Glomerular visceral epithelial cell (primary cell): Measurements from ENCODE around the gene OSMR.
"Not testable (repeated sequence)": the region's sequence is repeated elsewhere in the genome, so short reads cannot be mapped to it uniquely, and the experiment has no call there.

Experiments
- DNase-seq: peaks from one replicate; pipeline ENCODE4 v3.0.0-alpha.2; 2016; ENCODE audit errors: extremely low spot score

The OSMR gene

DNA sequence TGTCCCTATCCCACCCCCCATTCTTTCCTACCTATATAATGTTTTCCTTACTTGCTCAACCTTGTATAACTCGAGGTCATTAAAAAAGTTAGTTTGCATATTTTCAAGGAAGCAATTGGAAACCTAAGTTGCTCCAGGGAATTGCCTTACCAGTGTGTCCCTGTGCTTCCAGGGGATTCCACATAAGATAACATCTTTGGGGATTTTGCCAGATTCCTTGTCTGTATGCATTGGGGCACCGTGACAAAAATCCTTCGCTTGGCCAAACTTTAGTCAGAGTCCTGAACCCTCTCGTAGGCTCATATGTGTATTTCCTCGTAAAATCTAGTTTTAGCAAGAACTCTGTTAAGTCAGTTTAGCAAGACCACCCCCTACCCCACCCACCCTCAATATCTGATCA, 14.7 kb upstream of the OSMR start:
- no peak for DNase-seq

DNA sequence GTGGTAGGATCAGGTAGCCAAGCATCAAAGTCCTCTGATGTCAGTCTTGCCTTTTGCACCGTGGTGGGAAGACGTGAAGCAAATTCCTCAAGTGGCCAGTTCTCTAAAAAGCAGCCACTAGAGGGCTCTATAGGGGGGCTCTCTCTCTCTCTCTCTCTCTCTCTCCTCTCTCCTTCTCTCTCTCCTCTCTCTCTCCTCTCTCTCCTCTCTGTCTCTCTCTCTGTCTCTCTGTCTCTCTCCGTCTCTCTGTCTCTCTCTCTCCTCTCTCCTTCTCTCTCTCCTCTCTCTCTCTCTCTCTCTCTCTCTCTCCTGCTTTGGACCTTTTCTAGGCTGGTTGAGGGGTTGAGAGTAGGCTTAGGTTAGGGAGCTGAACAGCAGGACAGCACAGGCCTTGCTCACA, 13.9 kb upstream of the OSMR start:
- DNase-seq, result peak; percentile 40

DNA sequence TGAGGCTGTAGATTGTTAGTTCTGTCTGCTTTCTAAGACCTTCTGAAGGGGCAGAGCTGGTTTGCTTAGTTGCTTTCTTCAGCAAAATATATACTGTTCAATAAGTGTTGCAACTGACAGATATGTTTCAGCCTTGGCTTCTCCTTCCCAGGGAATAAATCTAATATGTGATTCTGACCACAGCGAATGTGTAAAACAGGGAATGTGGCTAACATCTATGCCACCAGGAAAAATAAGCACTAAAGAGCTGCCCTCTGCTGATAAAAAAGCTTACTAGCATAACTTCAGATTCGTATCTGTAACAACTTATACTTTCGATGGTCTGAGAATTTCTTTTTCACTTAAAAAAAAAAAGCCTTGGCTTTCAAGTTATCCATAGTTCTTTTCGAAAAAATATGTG, 13.0 kb upstream of the OSMR start:
- no peak for DNase-seq

DNA sequence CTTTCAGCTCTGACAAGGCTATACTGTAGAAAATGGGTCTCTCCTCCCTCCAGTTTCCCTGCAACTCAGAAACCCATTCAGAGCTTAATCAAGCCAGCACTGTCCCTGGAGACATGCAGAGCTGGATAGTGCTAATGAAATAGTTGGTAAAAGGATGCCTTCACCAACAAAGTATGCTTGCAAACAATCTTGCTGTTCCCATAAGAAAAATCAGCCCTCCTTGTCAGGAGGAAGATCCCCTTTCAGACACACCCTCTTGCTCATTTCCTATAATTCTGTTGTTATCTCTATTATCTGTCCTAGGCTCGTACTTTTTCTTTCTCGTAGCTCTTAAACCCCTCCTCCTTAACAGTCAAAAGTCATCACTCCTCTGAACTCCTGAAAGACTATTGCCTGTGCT, 9.9 kb upstream of the OSMR start:
- DNase-seq, result no peak

DNA sequence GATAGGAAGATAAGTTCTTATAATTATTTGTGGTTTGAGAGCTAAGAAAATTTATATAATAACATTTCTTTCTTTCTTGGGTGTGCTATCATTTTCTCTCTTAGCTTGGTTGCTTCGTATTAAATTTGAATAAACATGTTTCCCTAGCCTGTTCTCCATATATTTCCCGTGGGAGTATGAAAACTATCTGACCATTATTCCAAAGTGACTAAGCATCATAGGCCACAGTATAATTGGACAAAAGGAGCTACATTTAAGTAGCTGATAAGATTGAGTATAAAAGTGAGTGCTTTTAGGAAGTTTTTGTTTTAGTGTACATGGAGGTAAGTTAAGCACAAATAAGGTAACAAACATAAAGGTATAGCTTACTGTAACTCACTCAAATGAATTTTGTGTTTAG, 8.4 kb upstream of the OSMR start:
- DNase-seq, result no peak

DNA sequence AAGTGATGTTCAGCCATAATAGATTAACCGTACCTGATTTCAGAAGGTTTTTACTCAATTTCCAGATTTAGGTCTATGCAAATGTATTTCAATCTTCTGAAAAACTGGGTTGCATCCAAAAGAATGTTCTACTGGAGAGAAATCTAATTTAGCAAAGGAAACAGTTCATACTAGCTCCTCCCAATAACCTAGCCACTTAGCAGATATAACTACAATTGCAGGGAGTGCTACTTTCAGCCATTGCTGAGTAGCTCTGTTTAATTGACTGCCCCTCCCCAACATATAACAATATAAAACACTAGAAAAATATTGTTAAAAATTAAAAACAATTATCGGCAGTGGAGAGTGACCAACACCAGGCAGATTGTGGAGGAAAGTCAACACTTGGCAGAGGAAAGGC, 7.9 kb upstream of the OSMR start:
- DNase-seq, result no peak

DNA sequence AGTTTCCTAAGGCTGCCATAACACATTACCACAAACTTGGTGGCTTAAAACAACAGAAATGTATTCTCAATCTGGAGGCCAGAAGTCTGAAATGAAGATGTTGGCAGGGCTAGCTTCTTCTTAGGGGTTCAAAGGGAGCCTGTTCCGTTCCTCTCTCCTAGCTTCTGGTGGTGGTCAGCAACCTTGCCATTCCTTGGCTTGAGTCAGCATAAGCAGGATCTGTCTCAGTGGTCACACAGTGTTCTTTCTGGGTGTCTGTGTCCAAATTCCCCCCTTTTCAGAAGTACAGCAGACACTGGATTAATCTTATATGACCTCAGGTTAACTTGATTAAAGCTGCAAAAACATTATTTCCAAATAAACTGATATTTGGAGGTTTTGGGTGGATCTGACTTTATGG, 2.1 kb upstream of the OSMR start:
- DNase-seq, result no peak

DNA sequence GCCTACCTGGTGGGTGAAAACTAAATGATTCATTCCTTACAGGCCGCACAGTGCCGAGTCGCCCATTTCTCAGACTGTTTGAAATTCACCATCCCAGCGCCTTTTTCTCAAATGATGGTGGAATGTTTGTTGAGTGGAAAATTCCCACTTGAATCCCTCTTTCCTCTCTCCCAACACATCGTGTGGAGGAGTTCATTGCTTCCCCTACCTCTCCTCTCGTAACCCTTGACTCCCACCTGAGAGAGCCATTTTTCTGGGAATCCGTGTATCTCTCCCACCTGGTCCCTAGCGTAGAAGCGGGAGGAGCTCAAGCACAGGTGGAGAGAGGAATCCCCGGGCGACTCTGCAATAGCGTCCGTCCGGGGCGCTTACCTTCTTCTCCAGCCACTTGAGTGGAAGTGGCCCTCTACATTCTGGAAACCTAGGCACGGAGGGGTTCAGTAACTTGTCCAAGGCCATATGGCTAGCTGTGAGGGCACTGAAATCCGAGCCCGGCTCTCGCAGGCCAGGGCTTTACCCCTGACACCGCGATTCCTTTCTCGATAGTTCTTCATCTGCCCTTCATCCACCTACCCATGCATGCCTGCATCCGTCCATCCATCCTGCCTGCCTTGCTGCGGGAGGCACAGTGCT, 683 bp downstream of the OSMR start:
- DNase-seq, result peak; percentile 32

DNA sequence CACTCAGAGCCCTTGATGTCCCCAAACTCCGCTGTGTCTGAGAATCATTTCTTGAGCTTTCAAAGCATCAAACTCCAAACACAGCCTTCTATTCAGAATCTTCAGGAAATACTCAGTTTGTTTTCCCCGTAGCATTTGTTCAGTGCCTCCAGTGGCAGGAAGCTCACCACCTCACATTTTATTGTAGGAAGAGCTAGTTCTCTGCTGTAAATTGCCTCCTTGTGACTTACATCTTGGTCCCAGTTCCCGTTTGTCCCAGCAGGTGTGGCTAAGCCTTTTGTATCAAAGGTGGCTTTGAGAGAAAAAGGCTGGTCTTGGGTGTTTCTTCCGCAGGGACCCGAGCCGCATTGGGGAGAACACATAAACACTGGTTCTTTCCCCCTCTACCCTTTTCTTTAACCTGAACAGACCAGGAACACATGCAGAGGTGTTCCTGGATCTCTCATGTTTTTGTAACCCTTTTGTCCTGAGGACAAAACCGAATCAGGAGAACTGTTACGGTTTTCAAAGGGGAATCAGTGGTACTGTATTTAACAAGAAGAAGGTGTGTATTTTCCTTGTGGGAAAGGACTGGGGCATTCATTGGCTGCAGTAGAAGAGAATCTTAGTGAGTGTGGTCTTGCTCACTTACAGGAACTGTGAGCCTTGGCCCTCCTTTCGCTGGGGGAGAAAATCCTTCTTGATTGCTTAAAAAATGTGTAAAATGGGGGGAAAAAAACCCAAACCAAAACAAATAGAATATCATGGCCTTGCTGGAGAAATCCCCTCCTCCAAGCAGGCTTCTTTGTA, 1.9 kb downstream of the OSMR start:
- no peak for DNase-seq

DNA sequence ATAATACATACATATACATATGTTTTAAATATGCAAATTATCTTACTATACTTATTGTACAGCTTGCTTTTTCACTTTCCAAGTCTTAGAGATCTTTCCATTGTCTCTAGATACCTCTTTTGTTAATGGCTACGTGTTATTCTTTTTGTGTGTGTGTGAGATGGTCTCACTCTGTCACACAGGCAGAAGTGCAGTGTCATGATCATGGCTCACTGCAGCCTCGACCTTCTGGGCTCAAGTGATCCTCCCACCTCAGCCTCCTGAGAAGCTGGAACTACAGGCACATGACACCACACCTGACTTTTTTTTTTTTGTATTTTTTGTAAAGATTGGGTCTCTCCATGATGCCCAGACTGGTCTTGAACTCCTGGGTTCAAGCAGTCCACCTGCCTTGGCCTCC, 2.8 kb downstream of the OSMR start:
- no peak for DNase-seq

DNA sequence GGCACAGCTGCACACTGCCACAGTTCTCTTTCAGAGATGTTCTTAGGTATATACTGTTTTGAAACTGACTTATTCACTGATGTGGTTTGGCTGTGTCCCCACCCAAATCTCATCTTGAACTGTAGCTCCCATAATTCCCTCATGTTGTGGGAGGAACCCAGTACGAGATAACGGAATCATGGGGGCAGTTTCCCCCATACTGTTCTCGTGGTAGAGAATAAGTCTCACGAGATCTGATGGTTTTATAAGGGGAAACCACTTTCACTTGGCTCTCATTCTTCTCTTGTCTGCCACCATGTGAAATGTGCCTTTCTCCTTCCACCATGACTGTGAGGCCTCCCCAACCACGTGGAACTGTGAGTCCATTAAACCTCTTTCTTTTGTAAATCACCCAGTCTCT, 5.8 kb downstream of the OSMR start:
- DNase-seq, result not testable (repeated sequence)

DNA sequence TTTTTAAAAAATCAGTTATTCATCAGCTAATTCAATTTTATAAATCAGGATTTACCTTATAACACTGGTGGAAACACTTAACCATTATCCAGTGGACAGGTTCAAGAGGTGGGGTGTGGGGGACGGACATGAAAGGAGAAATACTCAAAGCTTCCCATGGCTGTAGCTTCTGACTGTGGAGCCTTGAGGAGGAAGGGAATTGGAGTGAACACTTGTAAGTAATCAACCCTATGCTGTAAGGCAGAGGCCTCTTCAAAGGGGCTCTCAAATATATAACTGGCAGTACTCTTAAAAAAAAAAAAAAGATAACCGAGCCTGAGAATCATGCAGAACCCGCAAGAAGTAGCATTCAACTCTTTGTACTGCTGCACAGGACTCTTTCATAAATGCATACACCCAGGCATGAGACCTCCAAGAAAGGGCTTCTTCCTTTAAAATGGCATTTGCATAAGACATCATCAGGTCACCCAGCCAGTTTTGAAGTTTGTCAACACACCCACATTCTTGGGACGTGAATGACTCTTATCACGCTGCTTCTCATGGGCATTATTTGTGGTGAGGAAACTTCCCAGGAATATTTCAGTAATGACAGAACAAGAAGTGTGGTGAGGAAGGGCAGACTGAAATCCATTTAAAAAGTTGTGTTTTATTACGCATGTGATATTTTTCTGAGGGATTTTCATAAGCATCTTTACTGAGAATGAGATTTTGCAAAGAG, 8.1 kb downstream of the OSMR start:
- DNase-seq, result peak; percentile 89

DNA sequence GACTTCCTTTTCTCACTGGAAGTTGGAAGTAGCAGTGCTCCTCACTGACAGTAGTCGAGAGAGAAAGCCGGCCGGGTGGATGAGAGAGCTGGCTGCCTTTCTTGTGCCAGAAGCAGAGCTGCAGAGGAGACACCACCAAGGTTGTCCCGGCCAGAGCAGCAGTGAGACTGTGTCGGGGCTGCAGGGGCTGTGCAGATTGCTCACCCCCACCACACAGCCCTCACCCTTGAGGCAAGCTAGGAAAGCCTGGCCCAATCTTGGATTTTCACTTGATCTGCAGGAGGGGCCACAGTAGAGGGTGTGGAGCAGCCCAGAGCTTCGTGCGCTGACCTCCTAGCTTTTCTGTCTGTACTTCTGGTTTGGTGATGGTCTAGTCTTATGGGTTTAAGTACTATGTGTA, 9.1 kb downstream of the OSMR start:
- no peak for DNase-seq

DNA sequence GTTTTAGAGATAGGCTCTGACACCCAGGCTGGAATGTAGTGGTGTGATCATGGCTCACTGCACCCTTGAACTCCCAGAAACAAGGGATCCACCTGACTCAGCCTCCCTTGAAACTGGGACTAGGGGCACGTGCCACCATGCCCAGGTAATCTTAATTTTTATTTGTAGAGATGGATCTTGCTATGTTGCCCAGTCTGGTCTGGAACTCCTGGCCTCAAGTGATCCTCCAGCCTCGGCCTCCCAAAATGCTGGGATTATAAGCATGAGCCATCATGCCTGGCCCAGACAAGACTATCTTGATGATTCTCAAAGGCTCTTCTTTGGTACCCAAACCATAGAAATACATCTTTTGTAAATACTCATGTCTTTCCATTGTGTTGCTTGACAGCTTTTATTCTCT, 10.8 kb downstream of the OSMR start:
- no peak for DNase-seq

DNA sequence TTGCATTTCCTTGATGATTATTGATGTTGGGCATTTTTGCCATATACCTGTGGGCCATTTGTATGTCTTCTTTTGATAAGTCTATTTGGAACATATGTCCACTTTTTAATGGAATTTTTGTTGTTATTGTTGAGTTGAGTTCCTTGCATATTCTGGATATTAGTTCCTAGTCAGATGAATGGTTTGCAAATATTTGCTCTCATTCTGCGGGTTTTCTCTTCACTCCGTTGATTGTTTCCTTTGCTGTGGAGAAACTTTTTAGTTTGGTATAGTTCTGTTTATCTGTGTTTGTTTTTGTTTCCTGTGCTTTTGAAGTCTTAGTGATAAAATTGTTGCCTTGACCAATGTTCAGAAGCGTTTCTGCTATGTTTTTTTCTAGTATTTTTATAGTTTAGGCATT, 13.0 kb downstream of the OSMR start:
- DNase-seq, result no peak

DNA sequence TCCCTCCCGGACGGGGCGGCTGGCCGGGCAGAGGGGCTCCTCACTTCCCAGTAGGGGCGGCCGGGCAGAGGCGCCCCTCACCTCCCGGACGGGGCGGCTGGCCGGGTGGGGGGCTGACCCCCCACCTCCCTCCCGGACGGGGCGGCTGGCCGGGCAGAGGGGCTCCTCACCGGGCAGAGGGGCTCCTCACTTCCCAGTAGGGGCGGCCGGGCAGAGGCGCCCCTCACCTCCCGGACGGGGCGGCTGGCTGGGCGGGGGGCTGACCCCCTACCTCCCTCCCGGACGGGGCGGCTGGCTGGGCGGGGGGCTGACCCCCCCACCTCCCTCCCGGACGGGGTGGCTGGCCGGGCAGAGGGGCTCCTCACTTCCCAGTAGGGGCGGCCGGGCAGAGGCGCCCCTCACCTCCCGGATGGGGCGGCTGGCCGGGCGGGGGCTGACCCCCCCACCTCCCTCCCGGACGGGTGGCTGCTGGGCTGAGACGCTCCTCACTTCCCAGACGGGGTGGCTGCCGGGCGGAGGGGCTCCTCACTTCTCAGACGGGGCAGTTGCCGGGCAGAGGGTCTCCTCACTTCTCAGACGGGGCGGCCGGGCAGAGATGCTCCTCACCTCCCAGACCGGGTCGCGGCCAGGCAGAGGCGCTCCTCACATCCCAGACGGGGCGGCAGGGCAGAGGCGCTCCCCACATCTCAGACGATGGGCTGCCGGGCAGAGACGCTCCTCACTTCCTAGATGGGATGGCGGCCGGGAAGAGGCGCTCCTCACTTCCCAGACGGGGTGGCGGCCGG, 16.4 kb downstream of the OSMR start:
- DNase-seq, result not testable (repeated sequence)

DNA sequence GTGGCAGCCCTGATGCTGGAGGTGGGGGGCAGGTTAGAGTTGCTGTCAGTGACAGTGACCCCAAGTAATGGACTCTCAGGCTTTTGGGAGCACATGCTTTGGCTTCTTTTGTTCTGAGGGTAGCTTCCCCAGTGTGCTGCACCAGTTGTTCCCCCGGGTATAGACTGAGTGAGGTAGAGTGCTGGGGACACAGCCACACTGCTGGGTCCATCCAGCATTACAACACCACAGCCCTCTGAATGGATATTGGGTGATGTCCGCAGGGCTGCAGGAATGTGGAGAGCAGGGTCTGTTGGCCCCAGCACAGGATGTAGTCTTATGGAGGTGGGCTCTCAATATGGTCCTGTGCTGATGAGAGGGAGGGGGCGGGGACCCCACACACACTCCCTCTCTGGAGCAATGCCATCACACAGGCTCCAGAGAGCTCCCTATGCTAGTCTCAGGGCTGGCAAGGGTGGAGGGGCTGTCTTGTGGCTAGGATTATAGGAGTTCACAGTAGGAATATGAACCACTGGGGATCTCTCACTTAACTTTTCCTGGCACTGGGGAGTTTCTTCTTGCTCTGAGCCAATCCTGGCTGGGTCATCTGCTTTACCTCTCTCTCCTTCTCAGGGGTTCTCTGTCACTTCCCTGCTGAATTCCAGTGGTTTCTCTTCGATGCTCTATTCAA, 20.7 kb downstream of the OSMR start:
- DNase-seq, result peak; percentile 56

DNA sequence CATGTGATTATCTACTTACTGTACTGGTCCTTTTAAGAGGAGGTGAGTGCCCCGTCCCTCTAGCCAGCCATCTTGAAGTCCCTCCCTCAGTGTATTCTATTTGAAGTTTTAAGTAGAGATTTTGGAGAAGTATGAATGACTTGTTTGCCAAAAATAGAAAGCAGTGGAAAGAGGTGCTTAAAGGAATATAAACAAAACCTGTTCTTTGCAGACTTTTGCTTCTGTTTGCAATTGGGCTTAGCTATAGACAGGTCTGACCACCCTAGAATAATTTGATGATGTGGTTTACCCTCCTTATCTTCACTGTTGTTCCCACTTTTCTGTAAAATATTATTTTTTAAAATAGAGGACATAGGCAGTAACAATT, 21.2 kb downstream of the OSMR start:
- no peak for DNase-seq

DNA sequence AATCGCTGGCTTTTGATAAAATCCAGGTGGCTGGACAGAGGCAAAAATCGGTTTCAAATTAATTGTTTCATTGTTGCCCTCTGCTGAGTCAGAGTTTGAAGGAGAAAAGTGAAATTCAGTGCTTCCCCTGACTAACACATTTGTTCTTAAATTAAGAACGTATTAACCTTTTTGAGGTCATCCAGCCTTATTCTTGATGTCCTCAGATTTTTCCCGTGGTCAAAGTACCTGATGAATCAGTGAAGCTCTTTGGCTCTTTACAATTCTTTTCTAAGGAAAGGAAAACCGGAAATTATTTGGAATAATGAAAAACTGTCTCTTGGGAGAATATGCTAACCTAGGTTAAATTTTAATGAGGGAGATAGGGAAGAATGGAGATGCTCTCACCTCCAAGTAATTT, 21.6 kb downstream of the OSMR start:
- peak; percentile 43 for DNase-seq

DNA sequence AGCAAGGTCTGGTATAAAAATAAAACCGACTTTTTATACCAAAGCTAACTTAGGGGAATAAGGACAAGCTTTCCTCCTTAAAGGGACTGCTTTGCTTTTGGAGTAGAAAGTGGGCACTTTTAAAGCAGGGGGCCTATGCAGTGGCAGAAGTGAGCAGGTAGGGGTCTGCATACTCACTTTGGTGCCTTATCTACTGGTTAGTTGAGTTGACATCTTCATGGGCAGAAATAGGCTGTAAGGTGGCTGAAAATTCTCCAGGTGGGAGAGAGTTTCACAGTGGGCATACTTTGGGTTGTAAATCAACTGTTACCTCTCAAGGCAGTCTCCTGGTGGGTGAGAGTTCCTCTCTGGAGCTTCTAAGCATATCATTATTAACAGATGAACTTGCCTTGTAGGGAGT, 24.8 kb downstream of the OSMR start:
- DNase-seq, result no peak

DNA sequence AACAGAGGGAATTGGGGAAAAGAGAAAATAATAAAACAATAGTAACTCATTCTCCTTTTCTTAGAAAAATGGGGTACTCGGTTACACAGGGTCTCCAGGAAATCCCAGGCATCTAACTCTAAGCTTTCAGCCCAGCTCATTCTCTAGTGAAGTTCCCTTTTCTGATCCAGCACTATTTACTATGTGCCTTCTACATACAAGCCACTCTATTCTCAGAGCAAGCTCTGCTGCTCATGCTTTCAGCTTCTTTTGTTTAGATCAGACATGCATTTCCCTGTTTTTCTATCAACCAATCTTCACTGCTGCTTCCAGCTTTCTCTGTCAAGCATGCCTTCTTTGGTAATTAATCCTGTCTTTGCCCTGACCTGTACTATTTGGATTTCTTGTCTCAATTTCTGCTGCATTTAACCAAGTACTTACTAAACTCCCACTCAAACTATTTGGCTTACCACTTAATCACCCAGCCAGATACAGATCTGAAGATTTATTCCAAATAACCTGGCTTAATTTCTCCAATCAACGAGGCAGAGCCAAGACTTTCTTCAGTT, 25.3 kb downstream of the OSMR start:
- DNase-seq, result no peak
